Cortex of kidney (tissue), 1 donor: Measurements from ENCODE around the gene PSG4.
"Not testable (repeated sequence)": the region's sequence is repeated elsewhere in the genome, so short reads cannot be mapped to it uniquely, and the experiment has no call there.

Experiments used
- DNase-seq: peaks from one replicate; lab custom pipeline; 2025; lab: John Stamatoyannopoulos, UW

The PSG4 gene

GRCh38 chr19:43198686-43199419 is 6.6 kb downstream of the PSG4 start:
- not testable (repeated sequence) for DNase-seq

- not testable (repeated sequence) for DNase-seq
Observed at GRCh38 chr19:43197666-43198397, 7.6 kb downstream of the PSG4 start.

GRCh38 chr19:43194397-43194796 is 11.0 kb downstream of the PSG4 start:
- DNase-seq = not testable (repeated sequence)

- not testable (repeated sequence) for DNase-seq
Observed at GRCh38 chr19:43192381-43193155, 12.9 kb downstream of the PSG4 start.

GRCh38 chr19:43188092-43188491 is 17.3 kb downstream of the PSG4 start:
- DNase-seq = not testable (repeated sequence)

GRCh38 chr19:43186311-43186935 is 19.0 kb downstream of the PSG4 start, which contains the start of gene PSG5:
TSS of gene PSG5 (minus strand) at chr19:43186536. CDS start at chr19:43186405, 131 bp downstream.
- not testable (repeated sequence) for DNase-seq

GRCh38 chr19:43181869-43182771 is 23.3 kb downstream of the PSG4 start:
- DNase-seq = not testable (repeated sequence)

GRCh38 chr19:43179569-43180147 is 25.8 kb downstream of the PSG4 start:
- DNase-seq = not testable (repeated sequence)

- DNase-seq = not testable (repeated sequence)
Observed at GRCh38 chr19:43178577-43178976, 26.9 kb downstream of the PSG4 start.

GRCh38 chr19:43165906-43166305 is 39.5 kb downstream of the PSG4 start:
- DNase-seq = not testable (repeated sequence)

- not testable (repeated sequence) for DNase-seq
Observed at GRCh38 chr19:43163135-43163534, 42.3 kb downstream of the PSG4 start.

GRCh38 chr19:43162261-43162660 is 43.2 kb downstream of the PSG4 start:
- not testable (repeated sequence) for DNase-seq

GRCh38 chr19:43152214-43152613 is 53.2 kb downstream of the PSG4 start:
- no peak for DNase-seq

- not testable (repeated sequence) for DNase-seq
Observed at GRCh38 chr19:43149788-43150187, 55.6 kb downstream of the PSG4 start.

- no peak for DNase-seq
Observed at GRCh38 chr19:43148233-43148632, 57.2 kb downstream of the PSG4 start.
